ENCODE data around the gene PTH2R.

- no peak for TF ChIP-seq EZH2 (IDR thresholded peaks at IDR 0.05; ENCODE audit: insufficient read depth, poor library complexity, severe bottlenecking)
- TF ChIP-seq EZH2phosphoT487 (IDR thresholded peaks at IDR 0.05; ENCODE audit: insufficient read depth, low read depth), result no peak
These were observed 71.1 kb downstream of the PTH2R start for GRCh38 chr2:208477741-208478140.
